NCI-H1105 (cell line): ENCODE measurements around the gene BPIFB2.

Experiments
- DNase-seq: peaks from one replicate; lab custom pipeline; 2025; lab: John Stamatoyannopoulos, UW

The BPIFB2 gene

GRCh38 chr20:33006776-33007375, 628 bp upstream of the BPIFB2 start:
- DNase-seq, result no peak

- DNase-seq, result no peak
Observed at GRCh38 chr20:33008336-33009213, 1.1 kb downstream of the BPIFB2 start.

GRCh38 chr20:33009214-33010132, 2.0 kb downstream of the BPIFB2 start:
- DNase-seq, result no peak

- DNase-seq, result no peak
Observed at GRCh38 chr20:33010133-33010504, 2.6 kb downstream of the BPIFB2 start.

- DNase-seq, result no peak
Observed at GRCh38 chr20:33010674-33011449, 3.4 kb downstream of the BPIFB2 start.

GRCh38 chr20:33012327-33013189, 5.1 kb downstream of the BPIFB2 start:
- no peak for DNase-seq

- no peak for DNase-seq
Observed at GRCh38 chr20:33013701-33014326, 6.3 kb downstream of the BPIFB2 start.

GRCh38 chr20:33014336-33015113, 7.0 kb downstream of the BPIFB2 start:
- no peak for DNase-seq

GRCh38 chr20:33015114-33015484, 7.6 kb downstream of the BPIFB2 start:
- no peak for DNase-seq

GRCh38 chr20:33015700-33016580, 8.4 kb downstream of the BPIFB2 start:
- DNase-seq, result no peak

GRCh38 chr20:33016581-33017109, 9.1 kb downstream of the BPIFB2 start:
- no peak for DNase-seq

GRCh38 chr20:33017542-33017941, 10.0 kb downstream of the BPIFB2 start:
- no peak for DNase-seq

- DNase-seq, result no peak
Observed at GRCh38 chr20:33018169-33018931, 10.8 kb downstream of the BPIFB2 start.

GRCh38 chr20:33019465-33020277, 12.2 kb downstream of the BPIFB2 start:
- DNase-seq, result no peak

- no peak for DNase-seq
Observed at GRCh38 chr20:33020278-33021161, 13.0 kb downstream of the BPIFB2 start.

- no peak for DNase-seq
Observed at GRCh38 chr20:33021879-33022278, 14.4 kb downstream of the BPIFB2 start.
